ENCODE data around the gene TTC32. TPM values are rescaled to one million over a fixed set of nuclear protein-coding genes. Genes with fewer than 3 reads are reported as not detected.

TTC32 gene
- total RNA-seq, 1 donor from 2014 or later, result 4.2 TPM

DNA sequence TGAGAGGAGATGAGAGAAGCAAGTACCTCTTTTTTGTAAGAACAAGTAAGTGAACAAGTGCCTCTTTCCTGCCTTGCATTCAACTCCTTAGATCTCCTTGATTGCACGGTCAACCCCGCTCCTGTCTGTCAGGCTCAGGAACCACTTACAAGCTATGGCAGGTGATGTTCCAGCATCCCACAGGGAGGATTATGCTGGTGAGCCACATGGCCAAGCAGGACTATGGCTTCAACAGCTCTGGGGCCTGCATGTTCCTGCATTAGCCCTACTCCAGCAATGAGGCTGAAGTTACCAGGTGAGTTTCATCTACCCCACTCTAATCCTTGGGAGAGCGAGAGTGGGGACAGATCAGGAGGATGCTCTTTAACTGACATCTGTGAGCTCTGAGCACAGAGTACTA, 29.5 kb downstream of the TTC32 start:
- Histone ChIP-seq H3K4me3 (ENCODE audit: insufficient read depth, low read depth, low read length) (no peak overlapping the region), H3K36me3 (ENCODE audit: insufficient read depth, low read length) (no peaks in the 10 kb centered on the region), H3K4me2 (ENCODE audit: low read length) (no peak overlapping the region), H3K9me3 (ENCODE audit: insufficient read depth, low read depth, low read length) (no peaks in the 10 kb centered on the region), H2AFZ (ENCODE audit: low read depth, low read length) (no peak overlapping the region), H3K79me2 (ENCODE audit: insufficient read depth, low read length) (no peaks in the 10 kb centered on the region), H3K9ac (ENCODE audit: low read length) (no peak overlapping the region), H4K20me1 (ENCODE audit: insufficient read depth, low read length) (no peaks in the 10 kb centered on the region), H3K4me1 (ENCODE audit: insufficient read depth, low read length) (peaks cover 6% of the 10 kb centered on the region), H3K27me3 (ENCODE audit: insufficient read depth, low read length) (peaks cover 6% of the 10 kb centered on the region), H3K27ac (ENCODE audit: low read depth, low read length) (no peak overlapping the region)
- peaks cover 1% of the 10 kb centered on the region for H3K4me1 Mint-ChIP-seq (ENCODE audit: low read depth, unreplicated experiment)
- TF ChIP-seq, protein P1, sequence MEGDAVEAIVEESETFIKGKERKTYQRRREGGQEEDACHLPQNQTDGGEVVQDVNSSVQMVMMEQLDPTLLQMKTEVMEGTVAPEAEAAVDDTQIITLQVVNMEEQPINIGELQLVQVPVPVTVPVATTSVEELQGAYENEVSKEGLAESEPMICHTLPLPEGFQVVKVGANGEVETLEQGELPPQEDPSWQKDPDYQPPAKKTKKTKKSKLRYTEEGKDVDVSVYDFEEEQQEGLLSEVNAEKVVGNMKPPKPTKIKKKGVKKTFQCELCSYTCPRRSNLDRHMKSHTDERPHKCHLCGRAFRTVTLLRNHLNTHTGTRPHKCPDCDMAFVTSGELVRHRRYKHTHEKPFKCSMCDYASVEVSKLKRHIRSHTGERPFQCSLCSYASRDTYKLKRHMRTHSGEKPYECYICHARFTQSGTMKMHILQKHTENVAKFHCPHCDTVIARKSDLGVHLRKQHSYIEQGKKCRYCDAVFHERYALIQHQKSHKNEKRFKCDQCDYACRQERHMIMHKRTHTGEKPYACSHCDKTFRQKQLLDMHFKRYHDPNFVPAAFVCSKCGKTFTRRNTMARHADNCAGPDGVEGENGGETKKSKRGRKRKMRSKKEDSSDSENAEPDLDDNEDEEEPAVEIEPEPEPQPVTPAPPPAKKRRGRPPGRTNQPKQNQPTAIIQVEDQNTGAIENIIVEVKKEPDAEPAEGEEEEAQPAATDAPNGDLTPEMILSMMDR (IDR thresholded peaks at IDR 0.05; ENCODE audit: insufficient read depth, low read depth, low read length), result no peak
- TF ChIP-seq EZH2 (IDR thresholded peaks at IDR 0.05; ENCODE audit: insufficient read depth, low read length), result no peak
- FAIRE-seq (no peak), DNase-seq (ENCODE audit: low read depth) (no peak)
- no peak overlapping the region for H3K4me3 Mint-ChIP-seq (ENCODE audit: unreplicated experiment)
- peaks cover 5% of the 10 kb centered on the region for H3K36me3 Mint-ChIP-seq (ENCODE audit: low read depth, unreplicated experiment)
- peaks cover 29% of the 10 kb centered on the region for H3K27me3 Mint-ChIP-seq (ENCODE audit: low read depth, unreplicated experiment)
- H3K27ac Mint-ChIP-seq (ENCODE audit: unreplicated experiment), result no peak overlapping the region
- H3K9me3 Mint-ChIP-seq (ENCODE audit: unreplicated experiment), result peaks cover 8% of the 10 kb centered on the region

DNA sequence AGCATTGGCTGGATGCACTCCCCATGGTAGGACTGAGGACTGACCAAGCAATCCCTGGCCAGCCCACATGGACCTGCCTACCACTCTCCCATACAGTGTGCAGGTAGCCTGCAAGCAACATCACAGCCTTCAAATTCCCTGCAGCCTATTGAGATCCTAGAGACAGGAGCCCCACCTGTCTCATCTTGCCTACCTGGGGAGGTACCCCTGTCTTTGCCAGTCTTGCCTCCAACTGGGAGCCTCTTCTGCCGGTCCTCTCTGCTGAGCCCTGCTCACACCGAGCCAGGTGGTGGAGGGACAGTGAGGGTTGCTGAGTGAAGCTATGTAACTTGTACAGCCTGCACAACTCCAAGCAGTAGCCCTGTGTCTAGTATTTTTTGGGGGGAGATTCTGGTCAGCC, 29.9 kb downstream of the TTC32 start:
- Histone ChIP-seq H3K9me3 (ENCODE audit: insufficient read depth, low read depth, low read length) (no peaks in the 10 kb centered on the region), H4K20me1 (ENCODE audit: insufficient read depth, low read length) (no peaks in the 10 kb centered on the region), H3K36me3 (ENCODE audit: insufficient read depth, low read length) (no peaks in the 10 kb centered on the region), H3K4me1 (ENCODE audit: insufficient read depth, low read length) (peaks cover 6% of the 10 kb centered on the region), H3K79me2 (ENCODE audit: insufficient read depth, low read length) (no peaks in the 10 kb centered on the region), H2AFZ (ENCODE audit: low read depth, low read length) (no peak overlapping the region), H3K27ac (ENCODE audit: low read depth, low read length) (no peak overlapping the region), H3K4me2 (ENCODE audit: low read length) (no peak overlapping the region), H3K9ac (ENCODE audit: low read length) (no peak overlapping the region), H3K4me3 (ENCODE audit: insufficient read depth, low read depth, low read length) (no peak overlapping the region), H3K27me3 (ENCODE audit: insufficient read depth, low read length) (peaks cover 8% of the 10 kb centered on the region)
- Mint-ChIP-seq H3K4me1 (ENCODE audit: low read depth, unreplicated experiment) (peaks cover 6% of the 10 kb centered on the region), H3K36me3 (ENCODE audit: low read depth, unreplicated experiment) (peaks cover 5% of the 10 kb centered on the region), H3K27ac (ENCODE audit: unreplicated experiment) (no peak overlapping the region), H3K27me3 (ENCODE audit: low read depth, unreplicated experiment) (peaks cover 32% of the 10 kb centered on the region), H3K9me3 (ENCODE audit: unreplicated experiment) (peaks cover 8% of the 10 kb centered on the region), H3K4me3 (ENCODE audit: unreplicated experiment) (no peak overlapping the region)
- no peak for FAIRE-seq
- TF ChIP-seq, protein P1 (IDR thresholded peaks at IDR 0.05; ENCODE audit: insufficient read depth, low read depth, low read length), result no peak
- TF ChIP-seq EZH2 (IDR thresholded peaks at IDR 0.05; ENCODE audit: insufficient read depth, low read length), result no peak
- no peak for DNase-seq (ENCODE audit: low read depth)

DNA sequence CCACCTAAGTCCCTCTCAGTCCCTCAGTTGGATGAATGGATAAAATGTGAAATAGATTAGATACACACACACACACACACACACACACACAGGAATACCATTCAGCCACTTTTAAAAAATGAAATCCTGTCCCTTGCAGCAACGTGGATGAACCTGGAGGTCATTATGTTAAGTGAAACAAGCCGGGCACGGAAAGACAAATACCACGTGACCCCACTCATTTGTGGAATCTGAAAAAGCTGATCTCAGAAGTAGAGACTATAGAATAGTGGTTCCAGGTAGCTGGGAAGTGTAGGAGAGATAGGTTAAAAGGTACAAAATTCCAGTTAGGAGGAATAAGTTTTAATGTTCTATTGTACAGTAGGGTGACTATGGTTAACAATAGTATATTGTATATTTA, 31.0 kb downstream of the TTC32 start:
- H3K4me2 ChIP-seq (ENCODE audit: low read length), result no peak overlapping the region

More for the DNA sequence above, 31.0 kb downstream of the TTC32 start:
- Histone ChIP-seq H3K4me3 (ENCODE audit: insufficient read depth, low read depth, low read length) (no peak overlapping the region), H2AFZ (ENCODE audit: low read depth, low read length) (no peak overlapping the region), H3K36me3 (ENCODE audit: insufficient read depth, low read length) (no peaks in the 10 kb centered on the region), H3K27me3 (ENCODE audit: insufficient read depth, low read length) (peaks cover 8% of the 10 kb centered on the region), H3K4me1 (ENCODE audit: insufficient read depth, low read length) (peaks cover 6% of the 10 kb centered on the region), H3K79me2 (ENCODE audit: insufficient read depth, low read length) (no peaks in the 10 kb centered on the region), H4K20me1 (ENCODE audit: insufficient read depth, low read length) (no peaks in the 10 kb centered on the region), H3K27ac (ENCODE audit: low read depth, low read length) (no peak overlapping the region), H3K9me3 (ENCODE audit: insufficient read depth, low read depth, low read length) (no peaks in the 10 kb centered on the region), H3K9ac (ENCODE audit: low read length) (no peak overlapping the region)
- TF ChIP-seq, protein P1 (IDR thresholded peaks at IDR 0.05; ENCODE audit: insufficient read depth, low read depth, low read length), result no peak
- no peak for TF ChIP-seq EZH2 (IDR thresholded peaks at IDR 0.05; ENCODE audit: insufficient read depth, low read length)
- Mint-ChIP-seq H3K27ac (ENCODE audit: unreplicated experiment) (no peak overlapping the region), H3K4me1 (ENCODE audit: low read depth, unreplicated experiment) (peaks cover 11% of the 10 kb centered on the region), H3K27me3 (ENCODE audit: low read depth, unreplicated experiment) (peaks cover 32% of the 10 kb centered on the region), H3K9me3 (ENCODE audit: unreplicated experiment) (peaks cover 8% of the 10 kb centered on the region), H3K4me3 (ENCODE audit: unreplicated experiment) (no peak overlapping the region), H3K36me3 (ENCODE audit: low read depth, unreplicated experiment) (peaks cover 5% of the 10 kb centered on the region)
- DNase-seq (ENCODE audit: low read depth) (no peak), FAIRE-seq (no peak)

Data from astrocyte (in vitro differentiated cells and primary cell).